HepG2 (cell line): ENCODE results near the gene GGACT. TPM values are rescaled to one million over a fixed set of nuclear protein-coding genes. Genes with fewer than 3 reads are reported as not detected.

Experiments
- ATAC-seq: fragments of 200-7000 bp; cut with Tn5 transposase; 3 replicates; pipeline ENCODE4 v1.9.1; 2020; ENCODE audit warnings: mild to moderate bottlenecking, moderate library complexity
- BruUV-seq: library from RNA; stranded (reverse); fragments of 400-500 nt; replicated peaks from 2 replicates; lab custom pipeline; 2021; lab: Mats Ljungman, UMichigan
- CTCF ChIA-PET: fragments of 300-600 bp; formaldehyde crosslinking; extraction: SDS; loops from one replicate; lab custom pipeline; 2021; ENCODE audit warnings: low total read pairs, inconsistent platforms, low intra/inter-chr PET ratio; lab: Yijun Ruan, JAX
- POLR2A ChIA-PET: fragments of 350-600 bp; sonication (Branson Sonifier 250); formaldehyde crosslinking; loops from one replicate; lab custom pipeline; 2020; ENCODE audit warnings: antibody characterized with exemption, inconsistent platforms; lab: Yijun Ruan, JAX
- DNase-seq: peaks from one replicate; pipeline ENCODE4 v3.0.0-alpha.2; 2015; ENCODE audit warnings: low spot score
- FAIRE-seq: peaks from 3 replicates; lab custom pipeline; 2011; peaks lifted over from hg19 to GRCh38; lab: Jason Lieb, UNC
- H2AFZ ChIP-seq: one replicate; pipeline ENCODE4 v1.6.1; 2011; ENCODE audit warnings: low read length, inconsistent platforms
- H3K27ac ChIP-seq: fragments of 300-600 bp; 3 replicates; pipeline ENCODE4 v1.8.0; 2011; ENCODE audit warnings: mixed run types, mild to moderate bottlenecking, mixed read lengths, low read length, inconsistent platforms; ENCODE audit not compliant: insufficient read depth; ENCODE audit errors: extremely low read length
- H3K27me3 ChIP-seq, 2 experiments: fragments of 200-600 bp in 1 of 2; 2 replicates in 1 of 2; 3 replicates in 1 of 2; pipeline versions ENCODE4 v1.6.0 to v1.8.0; 2011; ENCODE audit warnings: low read length in 2 of 2, mild to moderate bottlenecking in 2 of 2, moderate library complexity in 2 of 2, inconsistent platforms in 1 of 2; ENCODE audit not compliant: insufficient read depth in 2 of 2, control insufficient read depth in 1 of 2
- H3K36me3 ChIP-seq, 2 experiments: fragments of 200-600 bp in 1 of 2; replicated peaks in 1 of 2; 2 replicates in 1 of 2; 3 replicates in 1 of 2; pipeline versions ENCODE4 v1.5.1 to v1.8.0; 2011; ENCODE audit warnings: low read length in 2 of 2, inconsistent platforms in 1 of 2; ENCODE audit not compliant: insufficient read depth in 2 of 2, control insufficient read depth in 1 of 2
- H3K4me1 ChIP-seq: 2 replicates; pipeline ENCODE4 v1.5.1; 2012; ENCODE audit warnings: low read length, inconsistent platforms; ENCODE audit not compliant: insufficient read depth
- H3K4me2 ChIP-seq: 2 replicates; pipeline ENCODE4 v1.6.0; 2011; ENCODE audit warnings: low read depth, low read length, inconsistent platforms
- H3K4me3 ChIP-seq, 3 experiments: fragments of 200-600 bp in 1 of 3; sonication (generic), shearing (Covaris generic) in 1 of 3; replicated peaks in 1 of 3; 2 replicates each; pipeline ENCODE4 v1.5.1; 2011 to 2016; ENCODE audit warnings: low read length in 3 of 3, inconsistent platforms in 2 of 3, low read depth in 2 of 3, mild to moderate bottlenecking in 2 of 3, control low read depth in 1 of 3, mixed read lengths in 1 of 3; ENCODE audit not compliant: insufficient read depth in 1 of 3
- H3K79me2 ChIP-seq: one replicate; pipeline ENCODE4 v1.6.1; 2011; ENCODE audit warnings: low read length, inconsistent platforms; ENCODE audit not compliant: insufficient read depth
- H3K9ac ChIP-seq: 2 replicates; pipeline ENCODE4 v1.6.0; 2011; ENCODE audit warnings: mild to moderate bottlenecking, low read depth, low read length, inconsistent platforms; ENCODE audit not compliant: insufficient read depth
- H3K9me3 ChIP-seq: 2 replicates; pipeline ENCODE4 v1.5.1; 2012; ENCODE audit warnings: mild to moderate bottlenecking, low read length
- H4K20me1 ChIP-seq: 2 replicates; pipeline ENCODE4 v1.6.0; 2011; ENCODE audit warnings: inconsistent platforms, mild to moderate bottlenecking, low read length, moderate library complexity; ENCODE audit not compliant: insufficient read depth
- ARID4A ChIP-seq: sonication (generic); formaldehyde crosslinking; IDR thresholded peaks from 2 replicates; pipeline ENCODE4 v1.5.0; 2020; ENCODE audit warnings: mild to moderate bottlenecking, missing genetic modification reagents, borderline replicate concordance
- ATF7-NPFF ChIP-seq: sonication (generic); formaldehyde crosslinking; IDR thresholded peaks from 2 replicates; pipeline ENCODE4 v1.8.1; 2023; ENCODE audit warnings: mild to moderate bottlenecking, low read depth, missing genetic modification reagents, moderate library complexity
- BRF2 ChIP-seq: sonication (generic); formaldehyde crosslinking; IDR thresholded peaks from 2 replicates; pipeline ENCODE4 v1.8.1; 2022; ENCODE audit warnings: mild to moderate bottlenecking, missing genetic modification reagents
- CHD4 ChIP-seq: fragments of 200-600 bp; sonication (generic); IDR thresholded peaks from 2 replicates; pipeline ENCODE4 v1.7.0; 2017; ENCODE audit warnings: mild to moderate bottlenecking, low read length, borderline replicate concordance
- GZF1 ChIP-seq: sonication (generic); formaldehyde crosslinking; IDR thresholded peaks from 2 replicates; pipeline ENCODE4 v1.5.1; 2020; ENCODE audit warnings: mild to moderate bottlenecking, missing genetic modification reagents
- MLLT10 ChIP-seq: sonication (generic); formaldehyde crosslinking; IDR thresholded peaks from 2 replicates; pipeline ENCODE4 v1.4.0; 2020; ENCODE audit warnings: missing genetic modification reagents
- NCOA2 ChIP-seq: sonication (generic); formaldehyde crosslinking; IDR thresholded peaks from 2 replicates; pipeline ENCODE4 v1.8.0; 2022; ENCODE audit warnings: inconsistent platforms
- RORA ChIP-seq: sonication (generic); formaldehyde crosslinking; IDR thresholded peaks from 2 replicates; pipeline ENCODE4 v1.5.0; 2020; ENCODE audit warnings: mild to moderate bottlenecking, missing genetic modification reagents, moderate library complexity
- SNAPC5 ChIP-seq: sonication (generic); formaldehyde crosslinking; IDR thresholded peaks from 2 replicates; pipeline ENCODE4 v1.8.1; 2023; ENCODE audit warnings: mild to moderate bottlenecking, missing genetic modification reagents, borderline replicate concordance
- ZNF143 ChIP-seq: sonication (generic); formaldehyde crosslinking; IDR thresholded peaks from 2 replicates; pipeline ENCODE4 v1.4.0; 2020; ENCODE audit warnings: missing genetic modification reagents
- ZNF337 ChIP-seq: sonication (generic); formaldehyde crosslinking; IDR thresholded peaks from 2 replicates; pipeline ENCODE4 v1.5.1; 2020; ENCODE audit warnings: missing genetic modification reagents, low read depth, mild to moderate bottlenecking, borderline replicate concordance
- ZNF629 ChIP-seq: sonication (generic); formaldehyde crosslinking; conservative IDR thresholded peaks from 2 replicates; pipeline ENCODE4 v1.5.0; 2020; ENCODE audit warnings: missing genetic modification reagents
- ZNF839 ChIP-seq: sonication (generic); formaldehyde crosslinking; IDR thresholded peaks from 2 replicates; pipeline ENCODE4 v1.4.0; 2020; ENCODE audit warnings: missing genetic modification reagents, mild to moderate bottlenecking, borderline replicate concordance
- WGBS: methylation state at CpG from one replicate; pipeline ENCODE4 v1.1.6; 2017; ENCODE audit warnings: low lambda C conversion rate; 5-methylcytosine and 5-hydroxymethylcytosine counted together
- in situ Hi-C: cut with HindIII; loops from 2 replicates; pipeline ENCODE4 v1.10.0; 2017; ENCODE audit warnings: low pct_unique_long_range_greater_than_20kb; ENCODE audit not compliant: extremely low pct_ligation_motif_present
- intact Hi-C: fragments of 100-400 bp; cut with micrococcal nuclease; formaldehyde crosslinking; loops from one replicate; pipeline ENCODE4 v1.10.0; 2022; ENCODE audit not compliant: unreplicated experiment
- polyA plus RNA-seq, 8 experiments: library from polyadenylated mRNA; depleted of rRNA in 3 of 8; stranded (reverse) in 7 of 8; unstranded in 1 of 8; fragments of >200 nt; fragmentation: Illumina TruSeq in 4 of 8; extraction: Trizol in 4 of 8; gene quantifications; 2 replicates each; pipeline versions ENCODE4 v1.2.1 to v1.2.3, GENCODE V29; 2011 to 2016; ENCODE audit warnings: low read depth in 4 of 8, missing spikeins in 1 of 8, mixed read lengths in 1 of 8; ENCODE audit not compliant: insufficient read depth in 1 of 8
- total RNA-seq, 5 experiments: library from RNA; depleted of rRNA; stranded (reverse); fragments of >200 nt; fragmentation: Illumina TruSeq; extraction: Trizol; gene quantifications; 2 replicates each; pipeline ENCODE4 v1.2.3, GENCODE V29; 2016; ENCODE audit warnings: low read depth in 1 of 5
- TF ChIP-seq, protein P1 (sequence below): fragments of 450-650 bp; IDR thresholded peaks from 2 replicates; pipeline ENCODE4 v1.6.1; 2017; ENCODE audit warnings: mild to moderate bottlenecking

GGACT gene
- total and polyA plus RNA-seq, 2 of the 13 experiments (the other 11 are each of a cell fraction or from before 2014, with no cell fraction given) = 1.7 to 1.9 TPM

DNA sequence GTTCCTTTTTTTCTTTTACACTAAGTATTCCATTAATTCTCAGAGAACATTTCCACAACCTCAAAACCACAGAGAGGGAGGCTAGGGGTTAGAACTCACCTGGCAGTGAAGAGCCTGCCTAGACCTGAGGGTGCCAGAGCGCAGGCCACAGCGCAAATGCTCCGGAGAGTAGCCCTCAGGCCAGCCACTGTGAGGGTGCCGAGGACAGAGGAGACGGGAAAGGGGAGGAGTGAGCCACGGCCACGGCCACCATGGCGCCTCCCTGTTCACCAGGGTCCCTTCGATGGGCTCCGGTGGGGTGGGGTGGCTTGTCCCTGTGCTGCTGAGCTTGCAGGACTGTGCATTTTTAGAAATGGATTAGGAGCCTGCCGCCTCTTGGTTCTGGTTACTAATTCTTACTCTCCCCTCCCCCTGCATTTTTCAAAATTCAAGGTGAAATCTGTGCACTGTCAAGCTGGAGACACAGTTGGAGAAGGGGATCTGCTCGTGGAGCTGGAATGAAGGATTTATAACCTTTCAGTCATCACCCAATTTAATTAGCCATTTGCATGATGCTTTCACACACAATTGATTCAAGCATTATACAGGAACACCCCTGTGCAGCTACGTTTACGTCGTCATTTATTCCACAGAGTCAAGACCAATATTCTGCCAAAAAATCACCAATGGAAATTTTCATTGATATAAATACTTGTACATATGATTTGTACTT is 58.8 kb downstream of the GGACT start:
- Histone ChIP-seq H2AFZ (no peak overlapping the region), H3K9me3 (no peaks in the 10 kb centered on the region), H3K4me1 (peaks cover 44% of the 10 kb centered on the region), H3K36me3 (peaks cover 7% of the 10 kb centered on the region in 2 experiments; a peak in 4 of 5 replicates), H3K27ac (no peak overlapping the region), H4K20me1 (no peaks in the 10 kb centered on the region), H3K4me3 (no peak overlapping the region), H3K79me2 (no peaks in the 10 kb centered on the region), H3K9ac (no peak overlapping the region), H3K4me2 (no peak overlapping the region), H3K27me3 (no peaks in the 10 kb centered on the region; a peak in 1 of 5 replicates)
- FAIRE-seq (no peak), DNase-seq (no peak), ATAC-seq (no peak)
- CTCF ChIA-PET = no interaction called here
- in situ Hi-C loops = loop anchor here (25.0 kb wide), 1 partner anchor 868 kb away; no protein-coding TSS in a partner anchor
- intact Hi-C loops = no loop called here
- whole genome bisulfite sequencing = 96% methylated on average over 15 of the region's 15 CpGs
- BruUV-seq = no TSS peak
- POLR2A ChIA-PET = interaction anchor here (1.1 kb wide), 1 partner anchor 13 kb away, joined by 3 read pairs; no protein-coding TSS in a partner anchor
- TF ChIP-seq ZNF143 = no peak
- TF ChIP-seq ATF7-NPFF (CRISPR knock-in tag) = no peak
- TF ChIP-seq RORA = no peak
- no peak for TF ChIP-seq ZNF629 (CRISPR knock-in tag)
- no peak for TF ChIP-seq ARID4A (CRISPR knock-in tag)
- no peak for TF ChIP-seq ZNF337 (CRISPR knock-in tag)
- no peak for TF ChIP-seq CHD4
- TF ChIP-seq NCOA2 = no peak
- no peak for TF ChIP-seq BRF2 (CRISPR knock-in tag)
- TF ChIP-seq, protein P1, sequence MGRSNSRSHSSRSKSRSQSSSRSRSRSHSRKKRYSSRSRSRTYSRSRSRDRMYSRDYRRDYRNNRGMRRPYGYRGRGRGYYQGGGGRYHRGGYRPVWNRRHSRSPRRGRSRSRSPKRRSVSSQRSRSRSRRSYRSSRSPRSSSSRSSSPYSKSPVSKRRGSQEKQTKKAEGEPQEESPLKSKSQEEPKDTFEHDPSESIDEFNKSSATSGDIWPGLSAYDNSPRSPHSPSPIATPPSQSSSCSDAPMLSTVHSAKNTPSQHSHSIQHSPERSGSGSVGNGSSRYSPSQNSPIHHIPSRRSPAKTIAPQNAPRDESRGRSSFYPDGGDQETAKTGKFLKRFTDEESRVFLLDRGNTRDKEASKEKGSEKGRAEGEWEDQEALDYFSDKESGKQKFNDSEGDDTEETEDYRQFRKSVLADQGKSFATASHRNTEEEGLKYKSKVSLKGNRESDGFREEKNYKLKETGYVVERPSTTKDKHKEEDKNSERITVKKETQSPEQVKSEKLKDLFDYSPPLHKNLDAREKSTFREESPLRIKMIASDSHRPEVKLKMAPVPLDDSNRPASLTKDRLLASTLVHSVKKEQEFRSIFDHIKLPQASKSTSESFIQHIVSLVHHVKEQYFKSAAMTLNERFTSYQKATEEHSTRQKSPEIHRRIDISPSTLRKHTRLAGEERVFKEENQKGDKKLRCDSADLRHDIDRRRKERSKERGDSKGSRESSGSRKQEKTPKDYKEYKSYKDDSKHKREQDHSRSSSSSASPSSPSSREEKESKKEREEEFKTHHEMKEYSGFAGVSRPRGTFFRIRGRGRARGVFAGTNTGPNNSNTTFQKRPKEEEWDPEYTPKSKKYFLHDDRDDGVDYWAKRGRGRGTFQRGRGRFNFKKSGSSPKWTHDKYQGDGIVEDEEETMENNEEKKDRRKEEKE = no peak
- no peak for TF ChIP-seq MLLT10 (CRISPR knock-in tag)
- TF ChIP-seq ZNF839 (CRISPR knock-in tag) = no peak
- TF ChIP-seq SNAPC5 (CRISPR knock-in tag) = no peak
- no peak for TF ChIP-seq GZF1 (CRISPR knock-in tag)
